Transverse colon (tissue), 4 donors: ENCODE measurements around the gene HDGFL1. TPM values are rescaled to one million over a fixed set of nuclear protein-coding genes. Genes with fewer than 3 reads are reported as not detected.

Source experiments
- DNase-seq: peaks from one replicate; pipeline ENCODE4 v3.0.0-alpha.2; 2019
- H3K27ac ChIP-seq, 4 donors: fragments of 200-600 bp; sonication (generic); 2 replicates each; pipeline ENCODE4 v1.5.1; 2016 to 2018; ENCODE audit warnings: inconsistent platforms in 4 of 4
- H3K27me3 ChIP-seq: fragments of 200-600 bp; sonication (generic); 2 replicates; pipeline ENCODE4 v1.5.1; 2017; ENCODE audit warnings: inconsistent platforms
- H3K36me3 ChIP-seq, 4 donors: fragments of 200-600 bp; sonication (generic); 2 replicates each; pipeline ENCODE4 v1.5.1; 2017 to 2019; ENCODE audit warnings: inconsistent platforms in 4 of 4
- H3K4me1 ChIP-seq, 4 donors: fragments of 200-600 bp; sonication (generic); 2 replicates each; pipeline ENCODE4 v1.5.1; 2017 to 2020; ENCODE audit warnings: inconsistent platforms in 4 of 4
- H3K4me3 ChIP-seq, 4 donors: fragments of 200-600 bp; sonication (generic); 1 replicate in 1 of 4; 2 replicates in 3 of 4; pipeline versions ENCODE4 v1.5.1 to v1.6.1; 2017 to 2019; ENCODE audit warnings: inconsistent platforms in 4 of 4
- H3K9me3 ChIP-seq, 2 donors: fragments of 200-600 bp; sonication (generic); 2 replicates each; pipeline ENCODE4 v1.5.1; 2017 to 2019; ENCODE audit warnings: inconsistent platforms in 2 of 2
- EP300 ChIP-seq: sonication (generic); formaldehyde crosslinking; IDR thresholded peaks from one replicate; pipeline ENCODE4 v1.6.1; 2017; ENCODE audit warnings: antibody characterized with exemption, low read depth
- POLR2A ChIP-seq: fragments of 450-650 bp; IDR thresholded peaks from one replicate; pipeline ENCODE4 v1.6.1; 2016; ENCODE audit warnings: antibody characterized with exemption, mild to moderate bottlenecking, moderate library complexity
- POLR2AphosphoS5 ChIP-seq, 3 donors: sonication (generic); formaldehyde crosslinking; IDR thresholded peaks; one replicate each; pipeline ENCODE4 v1.6.1; 2016; ENCODE audit warnings: antibody characterized with exemption in 3 of 3
- WGBS, 2 donors: methylation state at CpG; one replicate each; pipeline ENCODE4 v1.1.5; 2018; ENCODE audit warnings: low coverage in 1 of 2; 5-methylcytosine and 5-hydroxymethylcytosine counted together
- in situ Hi-C, 4 donors: fragments of 200-750 bp; cut with MboI; loops; one replicate each; pipeline versions ENCODE4 v1.15.0 to v1.15.1; 2017; ENCODE audit warnings: low sequenced_read_pairs in 3 of 4, low pct_ligation_motif_present in 1 of 4, low pct_unique_long_range_greater_than_20kb in 1 of 4
- intact Hi-C: fragments of 100-400 bp; cut with DNase I; formaldehyde crosslinking; loops from one replicate; pipeline ENCODE4 v1.15.1; 2023; ENCODE audit warnings: low total_unique reads
- total RNA-seq, 4 donors: library from RNA; depleted of rRNA; stranded (reverse); fragments of >200 nt; gene quantifications; one replicate each; pipeline ENCODE4 v1.1.0, GENCODE V29; 2016
- TF ChIP-seq, protein P1 (sequence below), 5 experiments: fragments of 200-600 bp in 3 of 5; fragments of 450-650 bp in 2 of 5; sonication (generic) in 3 of 5; IDR thresholded peaks; 1 replicate in 2 of 5; 2 replicates in 3 of 5; pipeline ENCODE4 v1.5.1; 2016 to 2017; ENCODE audit warnings: antibody characterized with exemption in 5 of 5, inconsistent platforms in 3 of 5, mild to moderate bottlenecking in 2 of 5, moderate library complexity in 1 of 5

HDGFL1 gene
- total RNA-seq, 4 donors from 2014 or later: not detected

DNA sequence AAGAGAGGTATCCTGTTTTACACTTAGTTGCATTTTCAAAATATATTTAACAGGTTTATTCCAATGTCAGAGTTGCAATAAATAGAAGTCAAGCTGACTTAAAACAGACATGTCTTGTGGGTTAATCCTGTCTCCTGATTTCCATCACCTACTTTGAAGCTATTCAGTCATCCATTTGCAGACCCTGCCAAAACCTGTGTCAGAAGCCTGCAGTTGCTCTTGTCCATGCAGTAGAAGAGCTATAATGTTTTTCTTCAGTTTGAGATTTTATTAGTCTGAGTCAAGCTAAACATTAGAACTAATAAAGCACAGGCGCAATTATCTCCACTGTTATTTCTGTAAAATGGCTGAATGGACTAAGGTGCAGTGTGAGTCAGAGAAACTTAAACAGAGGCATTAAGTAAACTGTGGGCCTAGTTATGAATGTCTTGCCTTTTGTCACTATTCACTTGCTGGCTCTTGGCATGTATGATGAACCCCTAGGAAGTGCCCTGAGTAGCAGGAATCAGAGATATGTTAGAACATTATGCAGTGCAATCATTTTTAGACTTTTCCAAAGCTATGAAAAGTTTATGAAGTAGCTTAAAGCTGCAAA lies 11.0 kb upstream of the HDGFL1 start:
- intact Hi-C loops (no loop called here), in situ Hi-C loops (no loop called here)
- Histone ChIP-seq H3K4me3 (no peak overlapping the region), H3K9me3 (no peaks in the 10 kb centered on the region), H3K4me1 (no peaks in the 10 kb centered on the region), H3K27me3 (no peaks in the 10 kb centered on the region), H3K27ac (no peak overlapping the region), H3K36me3 (no peaks in the 10 kb centered on the region)
- 75 to 77% methylated on average over 1 of the region's 1 CpG for WGBS, 2 donors
- TF ChIP-seq, protein P1, sequence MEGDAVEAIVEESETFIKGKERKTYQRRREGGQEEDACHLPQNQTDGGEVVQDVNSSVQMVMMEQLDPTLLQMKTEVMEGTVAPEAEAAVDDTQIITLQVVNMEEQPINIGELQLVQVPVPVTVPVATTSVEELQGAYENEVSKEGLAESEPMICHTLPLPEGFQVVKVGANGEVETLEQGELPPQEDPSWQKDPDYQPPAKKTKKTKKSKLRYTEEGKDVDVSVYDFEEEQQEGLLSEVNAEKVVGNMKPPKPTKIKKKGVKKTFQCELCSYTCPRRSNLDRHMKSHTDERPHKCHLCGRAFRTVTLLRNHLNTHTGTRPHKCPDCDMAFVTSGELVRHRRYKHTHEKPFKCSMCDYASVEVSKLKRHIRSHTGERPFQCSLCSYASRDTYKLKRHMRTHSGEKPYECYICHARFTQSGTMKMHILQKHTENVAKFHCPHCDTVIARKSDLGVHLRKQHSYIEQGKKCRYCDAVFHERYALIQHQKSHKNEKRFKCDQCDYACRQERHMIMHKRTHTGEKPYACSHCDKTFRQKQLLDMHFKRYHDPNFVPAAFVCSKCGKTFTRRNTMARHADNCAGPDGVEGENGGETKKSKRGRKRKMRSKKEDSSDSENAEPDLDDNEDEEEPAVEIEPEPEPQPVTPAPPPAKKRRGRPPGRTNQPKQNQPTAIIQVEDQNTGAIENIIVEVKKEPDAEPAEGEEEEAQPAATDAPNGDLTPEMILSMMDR (IDR thresholded peaks at IDR 0.05): no peak
- TF ChIP-seq EP300: no peak
- TF ChIP-seq POLR2A: no peak
- TF ChIP-seq POLR2AphosphoS5 (IDR thresholded peaks at IDR 0.05): no peak
- no peak for DNase-seq

DNA sequence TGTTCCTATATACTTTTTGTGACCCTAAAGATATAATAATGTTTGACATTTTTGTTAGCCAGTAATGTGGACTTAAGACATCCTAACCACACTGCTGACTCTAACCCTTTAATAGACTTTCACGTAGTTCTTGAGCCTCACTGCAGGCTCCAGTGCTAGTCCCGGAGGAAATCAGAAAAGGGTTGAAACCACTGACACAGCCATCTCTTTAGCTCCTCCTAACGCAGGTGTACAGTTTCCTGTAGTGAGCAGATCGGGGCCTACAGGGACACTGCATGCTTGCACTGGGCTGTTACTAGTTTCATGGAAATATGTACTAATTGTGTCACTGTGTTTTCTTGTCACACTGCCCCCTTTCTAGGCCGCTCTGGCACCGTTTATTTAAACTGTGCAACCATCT lies 512 bp upstream of the HDGFL1 start:
- H3K9me3 ChIP-seq: no peaks in the 10 kb centered on the region
- H3K36me3 ChIP-seq: no peaks in the 10 kb centered on the region
- TF ChIP-seq, protein P1 (IDR thresholded peaks at IDR 0.05): no peak
- no peak for TF ChIP-seq EP300
- TF ChIP-seq POLR2AphosphoS5 (IDR thresholded peaks at IDR 0.05): no peak
- no peak for TF ChIP-seq POLR2A
- WGBS, 2 donors: 89 to 100% methylated on average over 6 of the region's 6 CpGs
- intact Hi-C loops: no loop called here
- no peak overlapping the region for H3K4me3 ChIP-seq
- H3K4me1 ChIP-seq: no peaks in the 10 kb centered on the region
- in situ Hi-C loops: no loop called here
- no peaks in the 10 kb centered on the region for H3K27me3 ChIP-seq
- no peak overlapping the region for H3K27ac ChIP-seq
- no peak for DNase-seq

DNA sequence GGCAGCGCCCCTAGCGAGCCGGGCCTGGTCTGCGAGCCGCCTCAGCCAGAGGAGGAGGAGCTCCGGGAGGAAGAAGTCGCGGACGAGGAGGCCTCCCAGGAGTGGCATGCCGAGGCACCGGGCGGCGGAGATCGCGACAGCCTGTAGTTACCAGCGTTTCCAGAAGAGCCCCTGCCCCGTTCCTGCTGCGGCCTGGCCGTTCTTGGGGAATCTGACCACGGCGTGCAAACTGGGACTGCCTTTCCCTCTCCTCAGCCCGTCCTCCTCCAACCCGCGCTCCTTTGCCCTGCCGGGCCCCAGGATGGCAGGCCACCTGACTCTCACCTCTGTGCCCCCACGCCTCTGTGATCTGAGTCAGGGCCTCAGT lies 802 bp downstream of the HDGFL1 start:
- no peak for DNase-seq
- Histone ChIP-seq H3K36me3 (no peaks in the 10 kb centered on the region), H3K27ac (no peak overlapping the region), H3K4me1 (no peaks in the 10 kb centered on the region), H3K9me3 (no peaks in the 10 kb centered on the region), H3K27me3 (no peaks in the 10 kb centered on the region), H3K4me3 (no peak overlapping the region)
- intact Hi-C loops (no loop called here), in situ Hi-C loops (no loop called here)
- TF ChIP-seq POLR2A: no peak
- TF ChIP-seq, protein P1 (IDR thresholded peaks at IDR 0.05): no peak
- TF ChIP-seq POLR2AphosphoS5 (IDR thresholded peaks at IDR 0.05): no peak
- TF ChIP-seq EP300: no peak
- 60 to 95% methylated on average over 1 to 26 of the region's 26 CpGs for WGBS, 2 donors

DNA sequence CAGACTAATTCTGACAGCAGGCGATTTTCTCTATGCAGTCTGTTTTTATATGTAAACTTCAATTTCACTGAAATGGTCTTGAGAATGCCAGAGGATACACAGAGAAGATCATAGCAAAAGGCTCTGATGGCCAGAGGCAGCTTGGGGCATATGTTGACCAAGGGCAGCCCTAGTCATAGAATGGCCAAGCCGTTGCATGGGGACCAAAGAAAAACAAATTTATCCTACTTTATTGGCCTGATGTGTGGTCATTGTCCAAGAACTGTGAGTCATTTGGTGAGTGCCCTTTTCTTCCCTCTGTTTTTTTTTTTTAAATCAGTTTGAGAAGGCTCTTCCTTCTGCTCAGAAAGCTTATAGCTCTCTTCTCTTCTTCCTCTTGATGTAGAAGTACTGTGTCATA lies 5.8 kb downstream of the HDGFL1 start:
- in situ Hi-C loops: no loop called here
- Histone ChIP-seq H3K27me3 (no peaks in the 10 kb centered on the region), H3K4me1 (no peaks in the 10 kb centered on the region), H3K36me3 (no peaks in the 10 kb centered on the region), H3K9me3 (no peaks in the 10 kb centered on the region), H3K4me3 (no peak overlapping the region), H3K27ac (no peak overlapping the region)
- intact Hi-C loops: loop anchor here (5.0 kb wide), 1 partner anchor 1758 kb away; no protein-coding TSS in a partner anchor
- DNase-seq: no peak
- TF ChIP-seq, protein P1 (IDR thresholded peaks at IDR 0.05): no peak
- TF ChIP-seq POLR2AphosphoS5 (IDR thresholded peaks at IDR 0.05) (no peak), EP300 (no peak), POLR2A (no peak)
- 55 to 76% methylated on average over 2 of the region's 2 CpGs for WGBS, 2 donors
